ENCODE data around the gene EEA1.
A peak's percentile ranks its signal among the peaks of the same experiment; 100 is the strongest.

DNA sequence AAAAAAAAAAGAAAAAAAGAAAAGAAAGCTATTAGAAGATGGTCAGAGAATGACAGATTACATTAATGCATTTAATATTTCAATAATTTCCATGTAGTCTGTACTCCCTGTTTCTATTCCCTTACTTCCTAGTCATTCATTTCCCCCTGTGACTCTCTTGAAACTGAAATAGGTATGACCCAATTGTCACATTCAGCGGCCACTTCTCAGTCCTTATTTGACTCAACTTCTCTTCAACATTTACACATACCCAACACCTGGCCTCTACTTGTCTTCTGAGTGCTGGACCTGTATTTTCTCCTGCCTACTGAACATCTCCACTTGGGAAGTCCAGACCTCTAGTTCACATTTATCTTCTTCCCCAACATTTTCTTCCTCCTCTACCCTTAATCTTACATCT, 7.2 kb downstream of the EEA1 start:
- TF ChIP-seq POLR2AphosphoS5 (IDR thresholded peaks at IDR 0.05; ENCODE audit: low read depth, low read length), result no peak
- no peak for TF ChIP-seq POLR2A (IDR thresholded peaks at IDR 0.05; ENCODE audit: low read depth, low read length)
- TF ChIP-seq TAF1 (IDR thresholded peaks at IDR 0.05; ENCODE audit: low read depth, low read length), result no peak
- TF ChIP-seq POU2F2 (IDR thresholded peaks at IDR 0.05; ENCODE audit: low read depth, low read length), result no peak
- no peak for TF ChIP-seq PAX5 (IDR thresholded peaks at IDR 0.05; ENCODE audit: insufficient read depth, low read length, severe bottlenecking)
- TF ChIP-seq SPI1 (IDR thresholded peaks at IDR 0.05; ENCODE audit: low read depth, low read length), result peak; percentile 53; the same call in 1 of the 2 replicates
